ENCODE measurements around the gene SH3PXD2A.

GRCh38 chr10:103637011-103637410 lies 218.4 kb downstream of the SH3PXD2A start:
- TF ChIP-seq EP300 (IDR thresholded peaks at IDR 0.05; ENCODE audit: low read depth): no peak
- TF ChIP-seq POLR2AphosphoS5 (IDR thresholded peaks at IDR 0.05): no peak
